ENCODE measurements around the gene MICAL1.

Gene MICAL1

DNA sequence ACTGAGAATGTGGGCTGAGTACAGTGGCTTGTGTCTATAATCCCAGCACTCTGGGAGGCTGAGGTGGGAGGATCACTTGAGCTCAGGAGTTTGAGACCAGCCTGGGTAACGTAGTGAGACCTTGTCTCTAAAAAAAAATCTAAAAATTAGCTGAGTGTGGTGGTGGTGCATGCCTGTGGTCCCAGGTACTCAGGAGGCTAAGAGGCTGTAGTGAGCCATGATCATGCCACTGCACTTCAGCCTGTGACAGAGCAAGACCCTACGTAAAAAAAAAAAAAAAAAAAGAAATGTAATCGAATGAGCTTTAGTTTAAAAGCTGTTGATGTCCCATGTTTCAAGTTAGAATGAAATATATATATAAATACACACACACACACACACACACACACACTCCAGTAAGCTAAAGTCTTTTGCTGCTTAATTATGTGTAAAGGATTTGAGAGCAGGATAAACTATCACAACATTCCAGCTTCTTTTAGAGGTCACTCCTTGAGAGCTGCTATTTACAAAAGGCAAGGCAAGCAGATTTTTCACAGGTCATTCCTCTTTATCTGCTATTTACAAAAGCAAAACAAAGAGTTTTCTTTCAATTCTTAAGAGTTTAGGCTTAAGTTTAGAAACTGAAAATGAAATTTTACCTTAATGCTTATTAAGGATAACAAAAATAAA is 4.7 kb upstream of the MICAL1 start:
- Histone ChIP-seq H3K4me1 (ENCODE audit: insufficient read depth, low read length) (peaks cover 19% of the 10 kb centered on the region; the same call in 1 of the 2 replicates), H3K9me3 (ENCODE audit: insufficient read depth, low read depth, low read length) (no peaks in the 10 kb centered on the region), H3K27ac (ENCODE audit: low read length) (no peak overlapping the region), H3K9ac (ENCODE audit: low read depth, low read length) (no peak overlapping the region), H3K4me3 (ENCODE audit: low read length) (no peak overlapping the region), H3K27me3 (ENCODE audit: insufficient read depth, low read length) (peaks cover 8% of the 10 kb centered on the region; the same call in 1 of the 2 replicates), H3K36me3 (ENCODE audit: insufficient read depth, low read depth, low read length) (peaks cover 46% of the 10 kb centered on the region)

DNA sequence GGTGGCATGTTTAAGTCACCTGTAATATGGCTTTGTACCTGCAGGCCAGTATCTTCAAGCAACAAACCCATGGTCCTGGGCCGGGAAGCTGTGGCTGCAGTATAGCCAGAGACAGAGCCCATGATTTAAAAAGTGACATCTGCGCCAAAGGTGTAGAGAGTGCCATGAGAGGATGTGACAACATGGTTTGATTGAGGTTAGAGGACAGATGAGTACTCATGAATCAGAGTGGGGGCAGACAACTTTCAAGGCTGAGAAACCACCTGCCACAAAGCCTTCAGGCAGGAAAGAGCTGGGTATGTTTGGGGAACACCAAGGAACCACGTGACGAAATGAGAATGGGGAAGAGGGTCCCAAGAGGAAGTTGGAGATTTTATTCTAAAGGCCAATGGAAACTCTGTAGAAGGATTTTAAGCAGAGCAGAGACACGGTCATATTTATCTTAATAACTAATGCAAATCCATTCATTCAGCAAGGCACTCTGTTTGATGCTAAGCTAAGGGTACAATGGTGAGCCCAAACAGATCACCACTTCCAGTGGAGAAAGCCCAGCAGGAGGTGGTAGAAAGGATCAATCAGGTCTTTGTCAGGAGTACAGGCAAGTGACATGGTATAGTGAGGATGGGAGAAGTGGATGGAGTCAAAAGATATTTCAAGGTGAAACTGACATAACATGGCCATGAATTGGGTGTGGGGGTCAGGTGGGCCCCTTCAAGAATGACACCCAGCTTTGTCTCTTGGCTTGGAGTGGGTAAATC is 3.4 kb upstream of the MICAL1 start:
- Histone ChIP-seq H3K27ac (ENCODE audit: low read length) (no peak overlapping the region), H3K36me3 (ENCODE audit: insufficient read depth, low read depth, low read length) (peaks cover 33% of the 10 kb centered on the region), H3K4me3 (ENCODE audit: low read length) (no peak overlapping the region), H3K27me3 (ENCODE audit: insufficient read depth, low read length) (peaks cover 14% of the 10 kb centered on the region; the same call in 1 of the 2 replicates), H3K4me1 (ENCODE audit: insufficient read depth, low read length) (peaks cover 26% of the 10 kb centered on the region; the same call in 1 of the 2 replicates), H3K9ac (ENCODE audit: low read depth, low read length) (no peak overlapping the region), H3K9me3 (ENCODE audit: insufficient read depth, low read depth, low read length) (no peaks in the 10 kb centered on the region)

DNA sequence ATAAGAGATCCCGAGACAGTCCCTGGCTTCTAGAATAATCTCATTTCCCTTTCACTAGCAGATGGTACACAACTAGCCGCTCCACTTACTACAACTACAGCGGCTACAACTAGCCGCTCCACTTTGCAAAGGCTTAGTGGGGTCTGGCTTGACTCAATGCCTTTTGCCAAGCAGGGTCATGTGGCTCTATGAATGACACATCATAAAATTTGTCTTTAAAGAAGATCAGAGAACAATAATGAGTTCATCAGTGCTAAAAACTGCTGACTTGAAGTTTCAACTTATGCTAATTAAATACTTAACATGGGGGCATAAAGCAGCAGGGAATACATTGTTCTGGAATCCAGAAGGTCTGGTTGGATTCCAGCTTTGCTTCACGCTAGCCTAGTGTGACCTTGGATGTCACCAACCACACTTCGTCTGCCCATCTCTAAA is 2.0 kb upstream of the MICAL1 start:
- H3K27ac ChIP-seq (ENCODE audit: low read length) = no peak overlapping the region
- H3K4me1 ChIP-seq (ENCODE audit: insufficient read depth, low read length) = peaks cover 27% of the 10 kb centered on the region; the same call in 1 of the 2 replicates
- no peak overlapping the region for H3K9ac ChIP-seq (ENCODE audit: low read depth, low read length)
- H3K9me3 ChIP-seq (ENCODE audit: insufficient read depth, low read depth, low read length) = no peaks in the 10 kb centered on the region
- H3K4me3 ChIP-seq (ENCODE audit: low read length) = no peak overlapping the region; the same call in 1 of the 2 replicates
- peaks cover 30% of the 10 kb centered on the region for H3K36me3 ChIP-seq (ENCODE audit: insufficient read depth, low read depth, low read length)
- H3K27me3 ChIP-seq (ENCODE audit: insufficient read depth, low read length) = peaks cover 14% of the 10 kb centered on the region; the same call in 1 of the 2 replicates

DNA sequence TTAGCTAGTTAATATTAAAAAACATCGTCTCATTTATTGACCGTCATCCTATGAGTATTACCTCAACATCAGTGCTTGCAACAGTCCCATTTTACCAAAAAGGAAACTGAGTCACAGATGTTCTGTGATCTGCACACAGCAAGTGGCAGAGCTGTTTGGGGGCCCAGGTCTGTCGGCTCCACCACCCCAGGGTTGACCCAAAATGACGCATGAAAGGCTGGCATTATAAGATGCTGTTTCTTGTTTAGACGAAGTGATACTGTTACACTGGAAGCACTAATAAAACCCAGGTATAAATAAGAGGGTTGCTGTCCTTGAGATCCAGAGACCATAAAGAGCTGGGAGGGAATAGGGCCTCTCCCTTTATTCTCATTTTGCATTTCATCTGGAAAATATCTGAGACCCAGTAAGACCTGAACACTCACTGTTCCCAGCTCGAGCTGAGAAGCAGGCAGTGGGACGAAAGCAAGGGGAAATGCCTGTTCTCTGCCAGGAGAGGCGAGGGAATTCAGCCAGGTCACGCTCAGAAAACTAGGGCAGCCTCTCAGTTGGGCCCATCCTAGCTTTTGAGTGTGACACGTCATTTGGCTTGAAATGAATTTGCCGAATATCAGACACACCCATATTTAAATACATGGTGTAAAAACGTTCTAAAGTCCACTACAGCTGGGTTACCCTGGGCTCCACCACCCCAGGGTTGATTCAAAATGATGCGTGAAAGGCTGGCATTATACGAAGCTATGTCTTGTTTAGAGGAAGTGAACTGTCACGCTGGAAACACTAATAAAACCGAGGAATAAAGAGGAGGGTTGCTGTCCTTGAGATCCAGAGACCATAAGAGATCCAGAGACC is 1.4 kb upstream of the MICAL1 start:
- Histone ChIP-seq H3K4me3 (ENCODE audit: low read length) (peak overlapping the region; percentile 89), H3K9me3 (ENCODE audit: insufficient read depth, low read depth, low read length) (no peaks in the 10 kb centered on the region), H3K27ac (ENCODE audit: low read length) (no peak overlapping the region), H3K4me1 (ENCODE audit: insufficient read depth, low read length) (peaks cover 27% of the 10 kb centered on the region; the same call in 1 of the 2 replicates), H3K36me3 (ENCODE audit: insufficient read depth, low read depth, low read length) (peaks cover 30% of the 10 kb centered on the region), H3K27me3 (ENCODE audit: insufficient read depth, low read length) (peaks cover 14% of the 10 kb centered on the region; the same call in 1 of the 2 replicates), H3K9ac (ENCODE audit: low read depth, low read length) (peak overlapping the region; percentile 20; the same call in 1 of the 2 replicates)

DNA sequence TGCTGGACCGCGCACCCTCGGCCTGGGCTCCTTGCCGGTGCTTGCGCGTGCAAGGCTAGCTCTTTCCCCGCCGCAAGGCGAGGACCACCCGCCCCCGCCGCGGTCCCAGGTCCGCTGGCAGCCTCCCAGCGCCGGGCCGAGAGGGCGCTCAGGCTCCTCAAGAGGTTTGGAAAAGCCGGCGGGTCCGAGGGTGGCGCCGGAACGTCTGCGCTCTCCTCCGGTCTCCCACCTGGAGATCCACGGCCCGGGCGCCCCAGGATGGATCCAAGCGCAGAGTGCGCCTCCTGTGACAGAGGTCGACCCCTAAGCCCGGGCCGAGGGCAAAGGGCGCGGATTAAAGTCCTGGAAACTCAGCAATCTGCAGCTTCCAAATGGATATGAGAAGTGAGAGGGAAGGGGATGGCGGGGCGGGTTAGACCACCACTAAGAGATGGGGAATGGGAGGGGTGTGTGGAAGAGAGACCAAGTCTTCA is 575 bp upstream of the MICAL1 start:
- Histone ChIP-seq H3K27ac (ENCODE audit: low read length) (no peak overlapping the region), H3K9me3 (ENCODE audit: insufficient read depth, low read depth, low read length) (no peaks in the 10 kb centered on the region), H3K9ac (ENCODE audit: low read depth, low read length) (peak overlapping the region; percentile 20; the same call in 1 of the 2 replicates), H3K27me3 (ENCODE audit: insufficient read depth, low read length) (peaks cover 14% of the 10 kb centered on the region; the same call in 1 of the 2 replicates), H3K4me1 (ENCODE audit: insufficient read depth, low read length) (peaks cover 27% of the 10 kb centered on the region; the same call in 1 of the 2 replicates), H3K36me3 (ENCODE audit: insufficient read depth, low read depth, low read length) (peaks cover 29% of the 10 kb centered on the region), H3K4me3 (ENCODE audit: low read length) (peak overlapping the region; percentile 89)

DNA sequence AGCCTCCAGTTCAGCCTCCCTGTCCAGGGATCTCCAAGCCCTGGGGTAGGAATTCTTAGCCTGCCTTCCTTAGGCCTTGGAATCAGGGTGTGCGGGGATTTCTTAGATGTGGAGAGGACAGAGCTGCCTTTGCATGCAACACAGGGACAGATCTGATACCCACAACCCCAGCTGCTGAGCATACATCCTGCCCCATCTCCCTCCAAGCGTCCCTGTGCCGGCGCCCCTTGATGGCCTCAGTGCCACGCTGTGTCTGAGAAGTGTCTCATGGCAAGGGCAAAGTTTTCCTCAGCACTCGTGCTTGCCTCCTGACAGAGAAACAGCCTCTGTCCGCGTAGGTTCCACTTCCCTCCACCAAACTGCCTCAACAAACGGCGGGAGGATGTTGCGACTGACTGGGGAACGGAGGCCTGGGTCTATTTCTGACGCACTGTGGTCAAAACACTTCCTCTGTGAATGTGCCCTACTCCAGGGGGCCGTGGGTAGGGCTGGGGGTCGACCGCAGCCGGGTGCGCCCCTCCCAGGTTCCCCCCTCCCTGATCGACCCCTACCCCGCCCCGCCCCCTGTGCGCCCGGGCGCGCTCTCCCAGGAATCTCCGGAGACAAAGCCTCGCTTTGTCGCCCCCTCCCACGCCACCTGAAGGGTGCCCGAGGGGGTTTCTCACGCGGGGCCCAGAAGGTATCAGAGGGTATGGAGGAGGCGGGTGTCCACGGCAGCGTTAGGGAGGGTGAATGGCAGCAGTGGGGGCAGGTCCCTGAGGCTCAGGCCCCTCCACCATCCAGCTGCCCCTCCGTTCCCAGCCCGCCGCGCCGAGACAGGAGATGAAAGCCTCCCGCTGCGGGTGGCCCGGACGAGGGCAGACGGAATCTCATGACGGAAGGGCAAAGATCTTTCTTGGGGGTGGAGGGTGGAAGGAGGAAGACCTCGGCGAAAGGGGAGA is 806 bp downstream of the MICAL1 start:
- no peaks in the 10 kb centered on the region for H3K9me3 ChIP-seq (ENCODE audit: insufficient read depth, low read depth, low read length)
- H3K27ac ChIP-seq (ENCODE audit: low read length) = no peak overlapping the region
- peaks cover 29% of the 10 kb centered on the region for H3K36me3 ChIP-seq (ENCODE audit: insufficient read depth, low read depth, low read length)
- peaks cover 14% of the 10 kb centered on the region; the same call in 1 of the 2 replicates for H3K27me3 ChIP-seq (ENCODE audit: insufficient read depth, low read length)
- peak overlapping the region; percentile 89 for H3K4me3 ChIP-seq (ENCODE audit: low read length)
- H3K4me1 ChIP-seq (ENCODE audit: insufficient read depth, low read length) = peaks cover 27% of the 10 kb centered on the region; the same call in 1 of the 2 replicates
- peak overlapping the region; percentile 76; the same call in 1 of the 2 replicates for H3K9ac ChIP-seq (ENCODE audit: low read depth, low read length)

DNA sequence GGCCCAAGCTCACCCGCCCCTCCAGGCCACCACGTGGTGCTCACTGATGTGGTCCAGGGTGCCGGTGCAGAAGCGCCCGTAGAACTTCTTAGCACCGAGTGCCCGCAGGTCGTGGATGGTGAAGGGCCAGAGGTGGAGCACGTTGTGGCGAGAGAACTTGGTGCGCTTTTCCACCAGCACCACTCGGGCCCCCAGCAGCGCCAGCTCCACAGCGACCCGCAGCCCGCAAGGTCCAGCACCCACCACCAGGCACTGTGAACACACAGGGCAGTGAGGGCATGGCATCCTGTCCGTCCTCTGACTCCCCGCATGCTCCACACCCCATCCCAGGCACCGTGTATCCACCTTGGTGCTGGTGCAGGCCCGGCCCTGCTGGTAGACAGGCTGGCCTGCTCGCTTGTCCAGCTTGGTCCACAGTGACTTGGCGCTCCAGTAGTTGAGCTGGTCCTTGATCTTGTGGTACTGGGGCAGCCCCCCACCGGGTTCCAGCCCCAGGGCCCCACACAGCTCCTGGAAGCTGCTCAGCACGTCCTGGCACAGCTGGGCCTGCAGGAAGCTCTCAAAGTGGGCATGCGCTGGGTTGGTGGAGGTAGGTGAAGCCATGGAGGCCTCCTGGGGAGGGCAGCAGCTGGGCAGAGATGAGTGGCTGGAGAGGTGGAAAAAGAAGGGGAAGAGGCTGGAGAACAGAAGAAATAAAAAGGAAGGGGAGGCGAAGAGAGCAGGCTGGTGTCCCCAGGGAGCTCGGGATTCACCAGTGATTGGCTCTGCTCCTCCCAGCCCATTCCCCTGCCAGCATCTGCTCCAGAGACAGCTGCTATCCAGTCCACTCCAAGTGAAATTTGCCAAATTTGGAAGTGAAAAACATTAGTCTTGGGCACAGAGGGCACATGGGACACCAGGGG is 1.7 kb downstream of the MICAL1 start:
- H3K4me3 ChIP-seq (ENCODE audit: low read length) = peak overlapping the region; percentile 89; the same call in 1 of the 2 replicates
- no peaks in the 10 kb centered on the region for H3K9me3 ChIP-seq (ENCODE audit: insufficient read depth, low read depth, low read length)
- no peak overlapping the region for H3K27ac ChIP-seq (ENCODE audit: low read length)

DNA sequence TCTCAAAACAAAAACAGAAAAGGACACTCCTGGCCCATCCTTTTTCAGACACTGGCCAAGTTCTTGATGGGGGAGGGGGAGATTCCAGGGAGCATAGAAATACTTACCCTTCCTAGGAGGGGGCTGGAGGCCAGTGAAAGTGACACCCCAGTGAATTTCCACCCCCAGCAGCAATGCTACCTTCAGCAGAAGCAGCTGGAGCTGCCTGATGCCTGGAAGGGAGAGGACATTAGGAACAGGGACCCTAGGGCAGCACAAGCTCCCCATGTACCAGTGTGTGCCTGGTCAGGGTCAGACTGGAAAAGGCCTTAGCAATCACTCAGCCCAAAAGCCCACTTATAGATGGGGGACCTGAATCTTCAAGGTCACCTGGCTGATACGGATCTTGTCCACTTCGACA is 2.4 kb downstream of the MICAL1 start:
- no peak overlapping the region for H3K27ac ChIP-seq (ENCODE audit: low read length)
- peaks cover 14% of the 10 kb centered on the region; the same call in 1 of the 2 replicates for H3K27me3 ChIP-seq (ENCODE audit: insufficient read depth, low read length)

More for the DNA sequence above, 1.7 kb downstream of the MICAL1 start:
- Histone ChIP-seq H3K36me3 (ENCODE audit: insufficient read depth, low read depth, low read length) (peaks cover 29% of the 10 kb centered on the region), H3K9ac (ENCODE audit: low read depth, low read length) (peak overlapping the region; percentile 76; the same call in 1 of the 2 replicates), H3K27me3 (ENCODE audit: insufficient read depth, low read length) (peaks cover 14% of the 10 kb centered on the region; the same call in 1 of the 2 replicates), H3K4me1 (ENCODE audit: insufficient read depth, low read length) (peaks cover 24% of the 10 kb centered on the region; the same call in 1 of the 2 replicates)

DNA sequence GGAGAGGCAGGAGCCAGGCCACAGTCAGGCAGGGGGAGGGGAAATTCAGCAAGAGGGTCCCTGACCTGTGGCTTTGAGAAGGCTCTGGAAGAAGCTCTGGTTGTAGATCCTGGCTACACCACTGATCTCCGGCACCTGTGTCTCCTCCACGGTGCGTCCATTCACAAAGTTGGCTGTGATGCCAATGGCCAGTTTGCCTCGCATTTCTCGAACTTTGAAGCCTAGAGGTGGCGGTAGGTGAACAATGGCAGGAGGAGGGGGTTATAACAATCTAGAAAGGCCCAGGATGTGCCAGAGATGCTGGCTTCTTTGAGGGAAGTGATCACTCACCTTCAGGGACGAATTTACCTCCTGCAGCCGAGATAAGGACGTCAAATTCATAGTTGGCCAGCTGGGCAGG is 3.4 kb downstream of the MICAL1 start:
- Histone ChIP-seq H3K9ac (ENCODE audit: low read depth, low read length) (no peak overlapping the region), H3K4me3 (ENCODE audit: low read length) (no peak overlapping the region), H3K36me3 (ENCODE audit: insufficient read depth, low read depth, low read length) (peaks cover 34% of the 10 kb centered on the region), H3K27ac (ENCODE audit: low read length) (no peak overlapping the region), H3K9me3 (ENCODE audit: insufficient read depth, low read depth, low read length) (no peaks in the 10 kb centered on the region), H3K27me3 (ENCODE audit: insufficient read depth, low read length) (peaks cover 14% of the 10 kb centered on the region; the same call in 1 of the 2 replicates), H3K4me1 (ENCODE audit: insufficient read depth, low read length) (peaks cover 14% of the 10 kb centered on the region; the same call in 1 of the 2 replicates)

More for the DNA sequence above, 2.4 kb downstream of the MICAL1 start:
- Histone ChIP-seq H3K4me1 (ENCODE audit: insufficient read depth, low read length) (peaks cover 23% of the 10 kb centered on the region; the same call in 1 of the 2 replicates), H3K4me3 (ENCODE audit: low read length) (no peak overlapping the region), H3K36me3 (ENCODE audit: insufficient read depth, low read depth, low read length) (peaks cover 34% of the 10 kb centered on the region), H3K9me3 (ENCODE audit: insufficient read depth, low read depth, low read length) (no peaks in the 10 kb centered on the region), H3K9ac (ENCODE audit: low read depth, low read length) (no peak overlapping the region)

Data from iPS-20b (cell line).